NB4 (cell line): Measurements from ENCODE around the gene IRF3.

Experiments
- MYC ChIP-seq: IDR thresholded peaks from 2 replicates; pipeline ENCODE4 v1.6.1; 2011; ENCODE audit warnings: low read depth, low read length
- POLR2A ChIP-seq: IDR thresholded peaks from 2 replicates; pipeline ENCODE4 v1.6.1; 2011; ENCODE audit warnings: mild to moderate bottlenecking; ENCODE audit not compliant: insufficient read length; ENCODE audit errors: extremely low read depth
- TF ChIP-seq, protein P1 (sequence below): IDR thresholded peaks from one replicate; pipeline ENCODE4 v1.5.1; 2012; ENCODE audit warnings: low read depth, low read length

DNA sequence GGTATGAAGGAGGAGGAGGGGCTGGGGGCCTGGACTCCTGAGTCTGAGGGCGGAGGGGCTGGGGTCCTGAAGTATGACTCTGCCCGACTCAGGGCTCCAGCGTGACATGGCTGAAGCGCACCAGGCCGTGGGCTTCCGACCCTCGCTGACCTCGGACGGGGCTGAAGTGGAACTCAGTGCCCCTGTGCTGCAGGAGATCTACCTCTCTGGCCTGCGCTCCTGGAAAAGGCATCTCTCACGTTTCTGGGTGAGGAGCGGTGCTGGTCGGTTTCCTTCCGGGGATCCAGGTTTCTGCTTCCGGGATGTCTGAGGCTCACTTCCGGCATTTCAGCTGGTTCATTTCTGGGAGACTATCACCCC, 26.5 kb upstream of the IRF3 start:
- TF ChIP-seq, protein P1, sequence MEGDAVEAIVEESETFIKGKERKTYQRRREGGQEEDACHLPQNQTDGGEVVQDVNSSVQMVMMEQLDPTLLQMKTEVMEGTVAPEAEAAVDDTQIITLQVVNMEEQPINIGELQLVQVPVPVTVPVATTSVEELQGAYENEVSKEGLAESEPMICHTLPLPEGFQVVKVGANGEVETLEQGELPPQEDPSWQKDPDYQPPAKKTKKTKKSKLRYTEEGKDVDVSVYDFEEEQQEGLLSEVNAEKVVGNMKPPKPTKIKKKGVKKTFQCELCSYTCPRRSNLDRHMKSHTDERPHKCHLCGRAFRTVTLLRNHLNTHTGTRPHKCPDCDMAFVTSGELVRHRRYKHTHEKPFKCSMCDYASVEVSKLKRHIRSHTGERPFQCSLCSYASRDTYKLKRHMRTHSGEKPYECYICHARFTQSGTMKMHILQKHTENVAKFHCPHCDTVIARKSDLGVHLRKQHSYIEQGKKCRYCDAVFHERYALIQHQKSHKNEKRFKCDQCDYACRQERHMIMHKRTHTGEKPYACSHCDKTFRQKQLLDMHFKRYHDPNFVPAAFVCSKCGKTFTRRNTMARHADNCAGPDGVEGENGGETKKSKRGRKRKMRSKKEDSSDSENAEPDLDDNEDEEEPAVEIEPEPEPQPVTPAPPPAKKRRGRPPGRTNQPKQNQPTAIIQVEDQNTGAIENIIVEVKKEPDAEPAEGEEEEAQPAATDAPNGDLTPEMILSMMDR = no peak
- TF ChIP-seq MYC (no peak), POLR2A (no peak)
